HG02943 (cell line): ENCODE data around the gene SCN1B.
"Not testable (repeated sequence)": the region's sequence is repeated elsewhere in the genome, so short reads cannot be mapped to it uniquely, and the experiment has no call there.

Source experiments
- ATAC-seq: cut with Tn5 transposase; IDR thresholded peaks from one replicate; pipeline ENCODE4 v1.9.1; 2021; ENCODE audit warnings: mild to moderate bottlenecking, low read depth, moderate library complexity; ENCODE audit not compliant: unreplicated experiment

SCN1B gene

DNA sequence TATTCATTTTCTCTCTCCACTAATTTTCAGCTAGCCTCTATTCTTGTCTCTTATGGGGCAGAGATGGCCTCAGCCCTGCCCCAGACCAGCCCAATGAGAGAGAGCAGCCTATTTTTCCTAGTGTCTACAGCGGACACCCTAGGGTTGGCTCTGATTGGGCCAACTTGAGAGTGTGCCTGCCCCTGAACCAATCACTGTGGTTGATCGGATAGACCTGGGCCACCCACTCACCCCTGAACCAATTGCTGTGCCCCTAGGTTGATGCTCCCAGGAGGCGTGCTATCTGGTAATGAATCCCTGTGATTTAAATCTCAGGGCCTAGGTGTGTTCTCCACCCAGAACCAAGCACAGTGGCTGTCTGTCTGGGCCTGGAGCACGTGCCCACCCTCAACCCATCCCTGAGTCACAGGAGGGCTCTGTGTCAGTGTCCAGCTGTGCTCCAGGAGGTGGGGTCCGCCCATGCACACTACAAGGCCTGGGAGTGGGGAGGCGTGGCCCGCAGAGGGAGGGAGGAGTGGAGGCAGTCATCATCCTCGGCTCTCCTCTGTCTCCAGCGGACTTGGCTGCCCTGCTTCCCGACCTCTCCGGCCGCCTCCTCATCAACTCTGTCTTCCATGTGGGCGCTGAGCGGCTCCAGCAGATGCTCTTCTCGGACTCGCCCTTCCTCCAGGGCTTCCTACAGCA lies 14.9 kb upstream of the SCN1B start:
- ATAC-seq = no peak

DNA sequence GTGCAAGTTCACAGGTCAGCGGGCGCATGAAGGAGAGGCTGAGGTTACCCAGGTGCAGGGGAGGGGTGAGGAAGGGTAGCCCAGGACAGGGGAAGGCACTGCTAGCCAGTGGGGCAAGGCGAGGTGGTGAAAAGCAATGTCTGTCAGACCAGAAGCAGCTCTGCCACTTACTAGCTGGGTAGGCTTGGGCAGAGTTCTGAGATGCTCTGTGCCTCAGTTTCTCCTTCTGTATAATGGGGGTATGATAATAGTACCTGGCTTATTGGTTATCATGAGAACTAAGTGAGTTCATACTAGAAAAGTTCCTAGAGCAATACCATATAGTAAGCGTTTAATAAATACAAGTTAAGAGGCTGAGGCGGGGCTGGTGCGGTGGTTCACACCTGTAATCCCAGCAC lies 14.3 kb upstream of the SCN1B start:
- ATAC-seq = no peak

DNA sequence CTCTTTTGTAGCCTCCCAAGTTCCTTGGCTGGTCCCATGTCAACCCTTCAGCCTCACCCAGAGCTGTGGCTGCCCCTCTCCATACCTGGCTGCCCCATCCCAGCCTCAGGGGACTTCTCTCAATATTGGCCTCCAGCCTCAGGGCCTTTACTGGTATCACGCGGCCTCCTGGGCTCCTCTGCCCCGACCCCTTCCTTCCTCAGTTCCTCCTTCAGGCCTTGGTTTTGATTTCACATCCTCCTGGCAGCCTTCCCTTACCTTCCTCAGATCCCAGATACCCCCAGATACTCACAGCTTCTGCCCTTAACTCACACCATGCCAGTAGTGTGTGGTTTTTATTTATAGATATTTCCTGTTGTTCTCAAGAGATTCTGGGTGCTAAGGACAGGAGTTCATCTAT lies 12.8 kb upstream of the SCN1B start:
- ATAC-seq = no peak

DNA sequence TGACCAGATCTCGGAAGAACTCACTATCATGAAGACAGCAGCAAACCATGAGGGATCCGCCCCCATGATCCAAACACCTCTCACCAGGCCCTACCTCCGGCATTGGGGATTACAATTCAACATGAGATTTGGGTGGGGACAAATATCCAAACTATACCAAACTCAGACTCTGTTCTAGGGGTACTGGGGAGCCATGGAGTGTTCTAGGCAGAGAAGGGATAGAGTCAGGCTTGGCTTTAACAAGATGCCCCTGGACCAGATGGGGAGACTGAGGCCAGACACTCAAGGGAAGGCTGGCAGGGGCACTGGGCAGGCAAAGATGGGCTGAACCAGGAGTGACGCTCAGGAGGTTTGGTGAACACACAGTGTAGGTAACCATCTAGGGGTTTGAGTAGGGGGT lies 11.9 kb upstream of the SCN1B start:
- no peak for ATAC-seq

DNA sequence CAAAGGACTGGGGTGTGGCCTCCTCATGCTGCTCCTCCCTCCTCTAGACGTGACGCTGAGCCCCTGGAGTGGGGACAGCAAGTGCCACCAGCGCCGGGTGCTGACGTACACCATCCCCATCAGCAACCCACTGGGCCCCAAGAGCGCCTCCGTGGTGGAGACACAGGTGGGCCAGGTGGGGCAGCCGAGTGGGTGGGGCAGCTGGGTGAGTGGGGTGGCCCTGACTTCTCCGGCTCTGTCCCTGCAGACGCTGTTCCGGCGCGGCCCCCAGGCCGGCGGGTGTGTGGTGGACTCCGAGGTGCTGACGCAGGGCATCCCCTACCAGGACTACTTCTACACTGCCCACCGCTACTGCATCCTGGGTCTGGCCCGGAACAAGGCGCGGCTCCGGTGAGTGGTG lies 11.1 kb upstream of the SCN1B start:
- no peak for ATAC-seq

DNA sequence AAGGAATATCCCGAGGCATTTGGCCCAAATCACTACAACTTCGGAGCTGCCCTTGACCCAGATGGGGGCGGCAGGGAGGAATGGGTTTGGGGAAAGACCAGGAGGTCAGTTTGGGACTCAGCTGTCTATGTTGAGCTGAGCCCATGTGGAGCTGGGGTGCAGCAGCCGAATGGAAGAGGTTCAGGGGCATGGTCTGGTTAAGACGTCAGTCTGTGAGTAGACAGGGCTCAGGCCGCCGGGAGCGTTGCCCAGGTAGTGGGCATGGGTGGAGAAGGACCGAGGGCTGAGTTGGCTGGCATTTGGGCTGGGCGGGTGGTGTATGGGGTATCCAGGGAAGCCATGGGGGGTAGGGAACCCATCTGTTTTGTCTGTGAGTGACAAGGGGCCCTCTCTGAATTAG lies 9.3 kb upstream of the SCN1B start:
- no peak for ATAC-seq

DNA sequence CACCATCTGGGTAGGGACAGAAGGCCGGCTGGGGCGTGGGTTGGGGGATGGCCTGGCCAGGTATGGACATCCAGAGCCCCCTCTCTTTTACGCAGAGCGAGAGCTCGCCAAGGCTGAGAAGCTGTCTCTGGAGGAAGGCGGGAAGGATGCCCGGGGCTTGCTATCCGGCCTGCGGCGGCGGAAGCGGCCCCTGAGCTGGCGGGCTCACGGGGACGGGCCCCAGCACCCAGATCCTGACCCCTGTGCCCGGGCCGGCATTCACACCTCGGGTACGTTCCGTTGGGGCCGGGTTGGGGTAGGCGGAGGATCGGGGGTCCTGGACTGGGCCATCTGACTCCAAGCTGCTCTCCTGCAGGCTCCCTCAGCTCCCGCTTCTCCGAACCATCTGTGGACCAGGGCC lies 8.7 kb upstream of the SCN1B start:
- ATAC-seq = no peak

DNA sequence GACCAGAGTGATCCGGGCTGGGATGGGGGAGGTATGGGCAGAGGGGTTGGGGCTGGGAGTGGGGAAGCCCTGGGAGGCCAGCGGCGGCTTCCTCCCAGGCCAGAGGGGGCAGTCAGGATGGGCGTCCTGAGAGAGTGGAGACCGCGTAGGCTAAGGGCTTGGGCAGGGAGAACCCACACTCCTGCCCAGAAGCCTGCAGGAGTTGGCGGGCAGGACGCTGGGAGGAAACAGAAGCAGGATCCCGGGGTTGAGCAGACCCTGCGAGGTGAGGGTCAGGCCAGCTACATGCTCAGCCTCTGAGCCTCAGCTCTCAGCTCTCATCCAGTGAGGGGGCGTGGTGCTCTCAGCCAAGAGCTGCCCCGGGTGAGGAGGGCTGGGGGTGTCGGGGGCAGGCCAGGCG lies 7.8 kb upstream of the SCN1B start:
- no peak for ATAC-seq

DNA sequence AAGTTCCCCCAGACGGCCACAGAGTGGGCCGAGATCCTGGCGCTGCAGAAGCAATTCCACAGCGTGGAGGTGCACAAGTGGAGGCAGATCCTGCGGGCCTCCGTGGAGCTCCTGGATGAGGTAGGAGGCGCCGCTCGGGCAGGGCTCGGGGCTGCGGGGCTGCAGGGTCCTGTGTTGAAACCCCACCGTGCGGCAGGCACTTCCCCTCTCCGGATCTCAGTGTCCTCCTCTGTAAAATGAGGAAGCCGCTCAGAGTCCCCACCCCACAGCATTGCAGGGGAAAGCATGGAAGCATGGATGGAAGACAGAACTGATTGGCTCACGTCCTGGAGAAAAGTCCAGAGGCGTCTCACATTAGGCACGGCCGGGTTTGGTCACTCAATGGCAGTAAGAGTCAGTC lies 6.8 kb upstream of the SCN1B start:
- ATAC-seq = no peak

DNA sequence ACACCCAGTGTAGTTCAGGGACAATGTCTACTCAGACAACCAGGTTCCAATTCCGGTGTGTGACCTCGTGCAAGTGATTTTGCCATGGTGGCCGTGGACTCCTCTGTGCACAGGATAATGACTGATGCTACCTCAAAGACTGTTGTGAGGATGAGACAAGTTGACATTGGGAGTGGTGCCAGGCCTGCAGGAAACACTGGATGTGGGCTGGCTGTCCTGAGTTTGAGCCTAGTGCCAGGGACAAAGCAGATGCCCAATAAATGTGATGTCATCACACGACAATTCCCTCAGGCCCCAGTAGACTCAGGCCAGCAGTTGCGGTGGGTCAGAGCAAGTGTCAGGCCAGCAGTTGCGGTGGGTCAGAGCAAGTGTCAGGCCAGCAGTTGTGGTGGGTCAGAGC lies 6.2 kb upstream of the SCN1B start:
- no peak for ATAC-seq

DNA sequence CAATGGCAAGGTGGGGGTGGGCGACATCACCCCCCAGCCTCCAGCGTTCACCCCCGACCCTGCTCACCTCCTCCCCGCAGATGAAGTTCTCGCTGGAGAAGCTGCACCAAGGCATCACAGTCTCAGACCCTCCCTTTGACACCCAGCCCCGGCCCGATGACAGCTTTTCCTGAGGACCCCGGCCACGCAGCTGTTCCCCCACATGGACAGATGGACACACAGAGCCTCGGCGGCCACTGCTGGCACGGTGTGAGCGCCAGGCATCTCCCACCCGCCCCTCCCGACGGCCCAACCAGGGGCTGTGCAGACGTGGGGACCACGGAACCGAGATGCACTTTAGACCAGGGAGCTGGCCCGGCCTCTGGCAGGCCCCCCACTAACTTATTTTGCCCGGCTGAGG lies 4.3 kb upstream of the SCN1B start:
- no peak for ATAC-seq

DNA sequence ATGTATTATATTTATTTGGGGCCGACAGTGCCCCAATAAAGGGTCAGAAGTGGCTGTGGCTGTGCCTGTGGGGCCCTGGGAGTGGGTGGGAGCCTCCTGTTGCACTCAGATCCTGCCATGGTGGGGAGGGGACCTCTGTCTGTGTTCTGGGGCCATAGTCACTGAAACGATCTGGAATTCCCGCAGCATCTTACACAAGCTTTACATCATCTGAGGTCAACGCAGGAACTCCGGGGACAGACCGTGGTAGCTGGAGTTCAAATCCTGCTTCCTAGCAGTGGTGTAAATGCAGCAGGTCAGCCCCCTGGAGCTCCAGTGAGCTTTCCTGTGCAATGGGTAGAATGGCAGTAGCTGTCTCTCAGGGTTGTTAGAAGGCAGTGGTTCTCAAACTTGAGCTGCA lies 3.9 kb upstream of the SCN1B start:
- no peak for ATAC-seq

DNA sequence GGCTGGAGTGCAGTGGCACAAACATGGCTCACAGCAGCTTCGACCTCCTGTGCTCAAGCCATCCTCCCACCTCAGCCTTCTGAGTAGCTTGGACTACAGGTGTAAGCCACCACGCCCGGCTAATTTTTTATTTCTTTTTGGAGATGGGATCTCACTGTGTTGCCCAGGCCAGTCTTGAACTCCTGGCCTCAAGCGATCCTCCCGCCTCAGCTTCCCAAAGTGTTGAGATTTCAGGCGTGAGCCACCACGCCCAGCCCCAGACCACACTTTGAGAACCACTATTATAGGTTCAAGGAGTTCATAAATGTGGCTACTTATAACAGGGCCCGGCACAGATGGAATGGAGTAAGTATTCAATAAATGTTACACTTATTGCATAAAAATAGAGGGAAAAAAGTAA lies 3.3 kb upstream of the SCN1B start:
- no peak for ATAC-seq

DNA sequence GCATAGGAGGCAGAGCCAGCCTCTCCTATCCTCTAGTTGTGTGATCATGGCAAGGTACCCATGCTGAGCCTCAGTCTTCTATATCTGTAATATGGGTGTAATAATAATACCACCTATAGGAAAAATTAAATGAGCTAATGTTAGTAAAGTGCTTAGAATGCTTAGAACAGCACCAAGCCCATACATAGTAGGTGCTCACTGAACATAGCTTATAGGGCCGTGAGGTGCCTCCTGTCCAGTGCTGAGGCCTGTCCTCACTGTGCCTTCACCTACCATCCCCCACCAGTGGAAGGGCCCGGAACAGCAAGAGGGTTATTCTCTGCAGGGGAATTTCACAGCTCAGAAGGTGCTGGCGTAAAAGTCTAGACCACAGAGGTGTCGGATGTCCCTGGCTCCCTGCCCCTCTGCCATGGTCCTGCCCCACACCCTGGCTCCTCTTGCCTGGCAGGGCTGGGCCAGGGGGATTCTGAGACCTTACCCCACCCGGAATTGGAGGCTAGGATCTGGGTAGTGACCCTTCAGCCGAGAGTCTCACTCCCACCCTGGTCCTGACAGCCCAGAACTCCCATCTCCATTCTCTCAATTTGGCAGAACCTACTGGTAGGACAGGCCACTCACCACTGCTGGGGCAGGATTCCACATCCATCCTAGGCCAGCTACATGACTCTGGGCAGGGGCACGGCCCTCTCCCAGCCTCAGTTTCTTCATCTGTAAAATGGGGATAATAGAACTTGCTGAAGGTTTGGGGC lies 2.2 kb upstream of the SCN1B start:
- ATAC-seq = no peak

DNA sequence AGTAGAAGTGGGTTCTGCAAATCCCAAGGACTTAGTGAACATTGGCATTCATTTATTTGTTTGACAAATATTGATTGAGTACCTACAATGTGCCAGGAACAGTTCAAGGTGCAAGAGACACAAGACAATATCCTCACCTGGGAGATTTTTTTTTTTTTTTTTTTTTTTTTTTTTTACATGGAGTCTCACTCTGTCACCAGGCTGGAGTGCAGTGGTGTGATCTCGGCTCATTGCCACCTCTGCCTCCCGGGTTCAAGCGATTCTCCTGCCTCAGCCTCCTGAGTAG lies 1.7 kb upstream of the SCN1B start:
- ATAC-seq = not testable (repeated sequence)

DNA sequence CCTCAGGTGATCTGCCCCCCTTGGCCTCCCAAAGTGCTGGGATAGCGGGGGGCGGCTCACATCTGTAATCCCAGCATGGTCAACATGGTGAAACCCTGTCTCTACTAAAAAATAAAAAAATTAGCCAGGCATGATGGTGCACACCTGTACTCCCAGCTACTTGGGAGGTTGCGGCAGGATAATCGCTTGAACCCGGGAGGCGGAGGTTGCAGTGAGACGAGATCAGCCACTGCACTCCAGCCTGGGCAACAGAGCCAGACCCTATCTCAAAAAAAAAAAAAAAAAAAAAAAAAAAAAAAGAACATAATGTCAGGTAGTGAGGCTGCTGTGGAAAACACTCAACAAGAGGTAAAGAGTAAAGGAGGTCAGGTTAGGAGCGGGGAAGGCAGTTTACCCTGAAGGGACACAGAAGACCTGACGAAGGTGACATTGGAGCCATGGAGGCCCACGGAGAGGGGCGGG lies 964 bp upstream of the SCN1B start:
- ATAC-seq = not testable (repeated sequence)

DNA sequence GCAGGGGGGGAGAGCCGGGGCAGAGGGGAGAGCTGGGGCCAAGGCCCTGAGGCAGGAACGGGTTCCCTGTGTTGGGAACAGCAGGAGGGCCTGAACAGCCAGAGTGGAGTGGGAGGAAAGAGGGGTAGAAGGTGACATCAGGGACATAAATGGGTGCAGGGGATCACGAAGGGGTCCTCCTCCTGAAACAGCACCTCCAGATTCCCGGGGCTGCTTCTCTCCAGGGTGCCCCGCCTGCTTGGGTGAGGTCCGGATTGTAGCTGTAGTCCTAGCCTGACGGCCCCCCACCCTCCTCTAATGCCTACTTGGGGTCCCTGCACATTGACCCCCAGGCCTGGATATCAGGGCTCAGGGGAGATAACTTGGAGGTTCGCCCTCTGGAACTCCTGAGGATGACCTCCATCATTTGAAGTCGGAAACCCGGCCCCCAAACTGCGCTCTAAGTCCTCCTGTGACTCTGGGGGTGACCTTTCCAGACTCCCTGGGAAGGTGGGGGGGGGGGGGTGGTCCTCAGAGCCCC lies 473 bp upstream of the SCN1B start:
- ATAC-seq = no peak

DNA sequence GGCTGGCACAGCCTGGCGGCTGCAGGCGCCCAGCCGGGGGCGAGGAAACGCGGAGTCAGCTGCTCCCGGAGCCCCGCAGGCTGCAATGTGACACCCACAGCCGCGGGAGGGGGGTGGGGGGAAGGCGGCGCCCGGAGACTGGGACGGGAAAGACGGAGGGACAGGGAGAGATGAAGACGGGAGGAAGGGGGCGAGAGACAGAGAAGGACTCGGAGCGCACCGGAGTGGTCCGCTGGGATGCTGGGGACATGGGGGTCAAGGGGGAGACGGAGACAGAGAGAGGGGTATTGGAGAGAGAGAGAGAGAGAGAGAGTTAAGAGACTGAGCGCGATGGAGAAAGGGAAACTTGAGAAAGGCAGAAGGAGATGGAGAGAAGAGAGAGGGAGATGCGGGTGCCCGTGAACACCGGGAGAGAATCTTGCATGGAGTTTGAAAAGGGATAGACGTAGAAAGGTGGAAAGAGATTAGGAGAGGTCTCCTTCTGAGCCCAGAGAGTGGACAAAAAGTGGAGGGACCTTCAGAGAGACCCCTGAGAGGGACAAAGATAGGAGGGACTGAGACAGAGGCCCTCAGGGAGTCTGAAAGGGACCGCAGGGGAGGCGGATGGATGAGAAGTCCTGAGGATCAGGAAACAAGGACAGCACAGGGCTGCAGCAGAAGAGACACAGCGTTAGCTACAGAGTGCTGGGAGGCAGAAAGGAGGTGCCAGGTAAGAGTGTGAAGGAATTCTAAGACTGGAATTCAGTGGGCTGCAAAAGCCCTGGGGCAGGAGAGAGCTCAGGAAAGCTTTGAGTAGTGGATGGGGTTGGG lies 1.0 kb downstream of the SCN1B start:
- no peak for ATAC-seq

DNA sequence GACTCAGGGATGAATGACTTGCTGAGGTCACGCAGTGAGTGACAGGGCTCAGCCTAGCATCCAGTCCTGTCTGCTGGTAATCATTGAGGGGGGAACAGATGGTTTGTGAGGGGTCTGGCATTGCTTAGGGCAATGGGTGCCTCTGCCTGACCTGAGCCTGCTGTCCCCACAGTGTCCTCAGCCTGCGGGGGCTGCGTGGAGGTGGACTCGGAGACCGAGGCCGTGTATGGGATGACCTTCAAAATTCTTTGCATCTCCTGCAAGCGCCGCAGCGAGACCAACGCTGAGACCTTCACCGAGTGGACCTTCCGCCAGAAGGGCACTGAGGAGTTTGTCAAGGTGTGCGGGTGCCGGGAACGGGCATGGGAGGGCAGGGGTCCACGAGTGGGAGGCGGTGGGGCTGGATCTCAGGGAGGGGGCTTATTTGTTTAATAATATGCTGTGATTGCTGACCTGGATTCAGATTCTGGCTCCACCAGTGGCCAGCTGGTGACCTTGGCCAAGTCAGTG lies 2.1 kb downstream of the SCN1B start:
- ATAC-seq = no peak

DNA sequence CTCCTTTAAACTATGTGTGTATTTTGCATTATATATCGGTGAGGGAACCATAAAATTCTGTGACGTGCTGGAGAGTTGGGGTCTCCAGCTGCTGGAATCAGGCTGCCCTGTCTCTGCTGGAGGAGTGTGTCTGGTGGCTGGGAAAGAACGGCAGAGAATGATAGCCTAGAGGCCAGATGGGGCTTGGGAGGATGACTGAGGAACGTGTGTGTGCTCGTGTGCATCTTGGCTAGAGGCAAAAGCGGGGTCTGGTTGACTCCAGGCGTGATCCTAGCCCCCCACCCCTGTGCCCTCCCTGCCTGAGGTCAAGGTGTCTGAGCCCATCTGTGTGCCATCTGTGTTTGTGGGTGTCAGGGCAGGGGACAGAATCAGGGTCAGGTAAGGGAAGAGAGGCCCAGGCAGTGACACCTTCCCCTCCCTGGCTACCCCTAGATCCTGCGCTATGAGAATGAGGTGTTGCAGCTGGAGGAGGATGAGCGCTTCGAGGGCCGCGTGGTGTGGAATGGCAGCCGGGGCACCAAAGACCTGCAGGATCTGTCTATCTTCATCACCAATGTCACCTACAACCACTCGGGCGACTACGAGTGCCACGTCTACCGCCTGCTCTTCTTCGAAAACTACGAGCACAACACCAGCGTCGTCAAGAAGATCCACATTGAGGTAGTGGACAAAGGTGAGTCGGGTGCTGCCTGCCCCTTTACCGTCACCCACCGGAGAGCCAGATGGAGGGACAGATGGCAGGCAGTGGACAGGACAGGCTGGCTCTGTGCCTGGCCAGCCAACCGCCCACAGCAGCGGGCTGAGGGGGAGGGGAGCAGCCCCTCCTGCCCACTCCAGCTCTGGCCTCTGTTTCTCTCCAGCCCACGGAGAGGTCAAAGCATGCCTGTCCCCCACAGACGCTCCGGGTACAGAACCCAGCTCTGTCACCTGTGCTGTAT lies 3.1 kb downstream of the SCN1B start:
- ATAC-seq = no peak
